ENCODE measurements around the gene KIF26B.

Gene KIF26B

GRCh38 chr1:245608271-245608670, 453.5 kb downstream of the KIF26B start:
- no peak for DNase-seq

- no peak for DNase-seq
These were observed 454.8 kb downstream of the KIF26B start for GRCh38 chr1:245609354-245610150.

GRCh38 chr1:245611251-245611650, 456.5 kb downstream of the KIF26B start:
- DNase-seq = no peak

GRCh38 chr1:245614476-245614875, 459.7 kb downstream of the KIF26B start:
- DNase-seq = no peak

- DNase-seq = no peak
These were observed 460.2 kb downstream of the KIF26B start for GRCh38 chr1:245615001-245615400.

- DNase-seq = peak; percentile 82
These were observed 466.8 kb downstream of the KIF26B start for GRCh38 chr1:245621589-245621988.

- DNase-seq = no peak
These were observed 467.7 kb downstream of the KIF26B start for GRCh38 chr1:245622332-245623014.

- no peak for DNase-seq
These were observed 486.6 kb downstream of the KIF26B start for GRCh38 chr1:245641384-245641783.

GRCh38 chr1:245645406-245645805, 490.6 kb downstream of the KIF26B start:
- no peak for DNase-seq

GRCh38 chr1:245645894-245646293, 491.1 kb downstream of the KIF26B start:
- no peak for DNase-seq

- no peak for DNase-seq
These were observed 494.2 kb downstream of the KIF26B start for GRCh38 chr1:245648749-245649522.

- DNase-seq = no peak
These were observed 494.9 kb downstream of the KIF26B start for GRCh38 chr1:245649666-245650065.

GRCh38 chr1:245650441-245650960, 495.7 kb downstream of the KIF26B start:
- DNase-seq = no peak

GRCh38 chr1:245651093-245651492, 496.3 kb downstream of the KIF26B start:
- no peak for DNase-seq

GRCh38 chr1:245652116-245652515, 497.3 kb downstream of the KIF26B start:
- no peak for DNase-seq

GRCh38 chr1:245652660-245653427, 498.1 kb downstream of the KIF26B start:
- no peak for DNase-seq

- DNase-seq = no peak
These were observed 499.8 kb downstream of the KIF26B start for GRCh38 chr1:245654460-245655050.

- no peak for DNase-seq
These were observed 501.5 kb downstream of the KIF26B start for GRCh38 chr1:245656189-245656717.

- DNase-seq = no peak
These were observed 502.6 kb downstream of the KIF26B start for GRCh38 chr1:245657371-245657770.

GRCh38 chr1:245663373-245663772, 508.6 kb downstream of the KIF26B start:
- no peak for DNase-seq

- DNase-seq = no peak
These were observed 509.1 kb downstream of the KIF26B start for GRCh38 chr1:245663841-245664240.

GRCh38 chr1:245666412-245666811, 511.6 kb downstream of the KIF26B start:
- DNase-seq = no peak
